Measurements from ENCODE around the gene ARHGAP31.

DNA sequence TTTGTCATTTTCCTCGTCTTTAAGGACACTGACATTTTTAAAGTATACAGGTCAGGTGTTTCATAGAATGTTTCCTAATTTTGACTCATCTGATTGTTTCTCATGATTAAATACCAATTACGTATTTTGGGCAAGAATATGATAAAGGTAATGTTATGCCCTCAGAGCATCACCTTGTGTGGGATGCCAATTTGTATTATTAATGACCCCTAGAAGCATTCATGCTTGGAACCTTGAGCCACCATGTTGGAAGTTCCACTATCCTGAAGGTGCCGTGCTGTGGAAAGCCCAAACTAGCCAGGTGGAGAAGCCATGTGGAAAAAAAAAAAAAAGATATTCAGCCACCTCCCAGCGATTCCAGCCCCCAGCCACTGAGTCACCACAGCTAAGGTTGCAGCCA, 34.4 kb upstream of the ARHGAP31 start:
- TF ChIP-seq, protein P1, sequence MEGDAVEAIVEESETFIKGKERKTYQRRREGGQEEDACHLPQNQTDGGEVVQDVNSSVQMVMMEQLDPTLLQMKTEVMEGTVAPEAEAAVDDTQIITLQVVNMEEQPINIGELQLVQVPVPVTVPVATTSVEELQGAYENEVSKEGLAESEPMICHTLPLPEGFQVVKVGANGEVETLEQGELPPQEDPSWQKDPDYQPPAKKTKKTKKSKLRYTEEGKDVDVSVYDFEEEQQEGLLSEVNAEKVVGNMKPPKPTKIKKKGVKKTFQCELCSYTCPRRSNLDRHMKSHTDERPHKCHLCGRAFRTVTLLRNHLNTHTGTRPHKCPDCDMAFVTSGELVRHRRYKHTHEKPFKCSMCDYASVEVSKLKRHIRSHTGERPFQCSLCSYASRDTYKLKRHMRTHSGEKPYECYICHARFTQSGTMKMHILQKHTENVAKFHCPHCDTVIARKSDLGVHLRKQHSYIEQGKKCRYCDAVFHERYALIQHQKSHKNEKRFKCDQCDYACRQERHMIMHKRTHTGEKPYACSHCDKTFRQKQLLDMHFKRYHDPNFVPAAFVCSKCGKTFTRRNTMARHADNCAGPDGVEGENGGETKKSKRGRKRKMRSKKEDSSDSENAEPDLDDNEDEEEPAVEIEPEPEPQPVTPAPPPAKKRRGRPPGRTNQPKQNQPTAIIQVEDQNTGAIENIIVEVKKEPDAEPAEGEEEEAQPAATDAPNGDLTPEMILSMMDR (IDR thresholded peaks at IDR 0.05 in 2 of 3, conservative IDR thresholded peaks at IDR 0.05 in 1 of 3; ENCODE audit: control insufficient read depth in 2 of 3, extremely low read depth in 1 of 3, insufficient read depth in 1 of 3, low read depth in 3 of 3, low read length in 3 of 3), result no peak
- TF ChIP-seq, protein P2, sequence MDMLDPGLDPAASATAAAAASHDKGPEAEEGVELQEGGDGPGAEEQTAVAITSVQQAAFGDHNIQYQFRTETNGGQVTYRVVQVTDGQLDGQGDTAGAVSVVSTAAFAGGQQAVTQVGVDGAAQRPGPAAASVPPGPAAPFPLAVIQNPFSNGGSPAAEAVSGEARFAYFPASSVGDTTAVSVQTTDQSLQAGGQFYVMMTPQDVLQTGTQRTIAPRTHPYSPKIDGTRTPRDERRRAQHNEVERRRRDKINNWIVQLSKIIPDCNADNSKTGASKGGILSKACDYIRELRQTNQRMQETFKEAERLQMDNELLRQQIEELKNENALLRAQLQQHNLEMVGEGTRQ (IDR thresholded peaks at IDR 0.05; ENCODE audit: borderline replicate concordance, low read depth, low read length), result no peak
- TF ChIP-seq, protein P3, sequence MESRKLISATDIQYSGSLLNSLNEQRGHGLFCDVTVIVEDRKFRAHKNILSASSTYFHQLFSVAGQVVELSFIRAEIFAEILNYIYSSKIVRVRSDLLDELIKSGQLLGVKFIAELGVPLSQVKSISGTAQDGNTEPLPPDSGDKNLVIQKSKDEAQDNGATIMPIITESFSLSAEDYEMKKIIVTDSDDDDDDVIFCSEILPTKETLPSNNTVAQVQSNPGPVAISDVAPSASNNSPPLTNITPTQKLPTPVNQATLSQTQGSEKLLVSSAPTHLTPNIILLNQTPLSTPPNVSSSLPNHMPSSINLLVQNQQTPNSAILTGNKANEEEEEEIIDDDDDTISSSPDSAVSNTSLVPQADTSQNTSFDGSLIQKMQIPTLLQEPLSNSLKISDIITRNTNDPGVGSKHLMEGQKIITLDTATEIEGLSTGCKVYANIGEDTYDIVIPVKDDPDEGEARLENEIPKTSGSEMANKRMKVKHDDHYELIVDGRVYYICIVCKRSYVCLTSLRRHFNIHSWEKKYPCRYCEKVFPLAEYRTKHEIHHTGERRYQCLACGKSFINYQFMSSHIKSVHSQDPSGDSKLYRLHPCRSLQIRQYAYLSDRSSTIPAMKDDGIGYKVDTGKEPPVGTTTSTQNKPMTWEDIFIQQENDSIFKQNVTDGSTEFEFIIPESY (IDR thresholded peaks at IDR 0.05), result no peak
- TF ChIP-seq EZH2 (IDR thresholded peaks at IDR 0.05; ENCODE audit: borderline replicate concordance, control insufficient read depth, low read depth, low read length) (no peak), CHD4 (IDR thresholded peaks at IDR 0.05) (no peak), SRF (IDR thresholded peaks at IDR 0.05; ENCODE audit: low read depth in 2 of 2, low read length in 2 of 2) (no peak), STAT1 (conservative IDR thresholded peaks at IDR 0.05) (no peak)
- TF ChIP-seq, protein P4, sequence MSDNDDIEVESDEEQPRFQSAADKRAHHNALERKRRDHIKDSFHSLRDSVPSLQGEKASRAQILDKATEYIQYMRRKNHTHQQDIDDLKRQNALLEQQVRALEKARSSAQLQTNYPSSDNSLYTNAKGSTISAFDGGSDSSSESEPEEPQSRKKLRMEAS (IDR thresholded peaks at IDR 0.05; ENCODE audit: low read depth, low read length), result no peak
- TF ChIP-seq, protein P5, sequence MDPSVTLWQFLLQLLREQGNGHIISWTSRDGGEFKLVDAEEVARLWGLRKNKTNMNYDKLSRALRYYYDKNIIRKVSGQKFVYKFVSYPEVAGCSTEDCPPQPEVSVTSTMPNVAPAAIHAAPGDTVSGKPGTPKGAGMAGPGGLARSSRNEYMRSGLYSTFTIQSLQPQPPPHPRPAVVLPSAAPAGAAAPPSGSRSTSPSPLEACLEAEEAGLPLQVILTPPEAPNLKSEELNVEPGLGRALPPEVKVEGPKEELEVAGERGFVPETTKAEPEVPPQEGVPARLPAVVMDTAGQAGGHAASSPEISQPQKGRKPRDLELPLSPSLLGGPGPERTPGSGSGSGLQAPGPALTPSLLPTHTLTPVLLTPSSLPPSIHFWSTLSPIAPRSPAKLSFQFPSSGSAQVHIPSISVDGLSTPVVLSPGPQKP (IDR thresholded peaks at IDR 0.05; ENCODE audit: low read depth, low read length), result no peak
